HG03439 (cell line): Measurements from ENCODE around the gene RAB19.

Source experiments
- ATAC-seq: cut with Tn5 transposase; IDR thresholded peaks from one replicate; pipeline ENCODE4 v1.9.1; 2021; ENCODE audit warnings: mild to moderate bottlenecking, moderate library complexity; ENCODE audit not compliant: unreplicated experiment

RAB19 gene, protein sequence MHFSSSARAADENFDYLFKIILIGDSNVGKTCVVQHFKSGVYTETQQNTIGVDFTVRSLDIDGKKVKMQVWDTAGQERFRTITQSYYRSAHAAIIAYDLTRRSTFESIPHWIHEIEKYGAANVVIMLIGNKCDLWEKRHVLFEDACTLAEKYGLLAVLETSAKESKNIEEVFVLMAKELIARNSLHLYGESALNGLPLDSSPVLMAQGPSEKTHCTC

GRCh38 chr7:140403878-140404564 is at the start of gene RAB19:
Gene RAB19 (plus strand): TSS chr7:140404058. CDS start chr7:140407647, 3,589 bp downstream.
- no peak for ATAC-seq

DNA sequence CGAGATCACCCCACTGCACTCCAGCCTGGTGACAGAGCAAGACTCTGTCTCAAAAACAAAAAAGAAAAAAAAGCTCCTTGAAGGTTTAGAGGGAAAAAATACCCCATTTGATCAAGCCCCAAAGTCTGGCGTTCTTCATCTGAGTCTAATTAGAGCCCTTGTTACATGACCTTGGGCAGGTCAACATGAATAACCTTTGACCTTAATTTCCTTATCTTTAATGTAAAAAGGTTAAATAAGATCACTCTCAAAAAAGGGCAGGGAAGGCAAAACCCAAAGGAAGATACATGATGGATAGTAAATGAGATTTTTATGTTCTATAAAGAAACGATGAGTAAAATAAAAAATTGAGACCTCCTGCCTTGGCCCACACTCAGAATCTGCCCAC is 45.8 kb upstream of the RAB19 start:
- ATAC-seq: no peak

GRCh38 chr7:140358412-140359051 is 45.3 kb upstream of the RAB19 start:
- no peak for ATAC-seq

DNA sequence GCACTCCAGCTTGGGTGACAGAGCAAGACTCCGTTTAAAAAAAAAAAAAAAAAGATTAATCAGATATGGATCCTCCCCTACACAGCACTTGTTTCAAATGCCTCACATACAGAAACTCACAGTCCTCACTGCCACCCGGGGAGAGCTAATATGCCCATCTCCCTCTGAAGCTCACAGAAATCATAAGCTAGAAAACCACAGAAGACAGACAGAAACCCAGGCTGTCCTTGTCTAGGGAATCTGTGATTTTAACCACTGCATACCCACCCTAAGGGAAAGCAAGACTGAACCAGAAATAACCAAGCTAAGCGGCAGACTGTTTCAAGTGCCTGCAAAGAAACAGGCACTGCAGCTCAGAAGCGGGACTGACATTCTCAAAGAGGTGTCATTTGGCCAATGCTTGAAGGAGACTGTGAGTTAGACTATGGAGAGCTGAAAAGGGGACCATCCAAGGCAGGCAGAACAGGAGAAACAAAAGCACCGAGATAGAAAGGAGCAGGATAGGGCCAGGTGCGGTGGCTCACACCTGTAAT is 43.1 kb upstream of the RAB19 start:
- ATAC-seq: no peak

- no peak for ATAC-seq
Measured at GRCh38 chr7:140364819-140365218, 39.0 kb upstream of the RAB19 start.

DNA sequence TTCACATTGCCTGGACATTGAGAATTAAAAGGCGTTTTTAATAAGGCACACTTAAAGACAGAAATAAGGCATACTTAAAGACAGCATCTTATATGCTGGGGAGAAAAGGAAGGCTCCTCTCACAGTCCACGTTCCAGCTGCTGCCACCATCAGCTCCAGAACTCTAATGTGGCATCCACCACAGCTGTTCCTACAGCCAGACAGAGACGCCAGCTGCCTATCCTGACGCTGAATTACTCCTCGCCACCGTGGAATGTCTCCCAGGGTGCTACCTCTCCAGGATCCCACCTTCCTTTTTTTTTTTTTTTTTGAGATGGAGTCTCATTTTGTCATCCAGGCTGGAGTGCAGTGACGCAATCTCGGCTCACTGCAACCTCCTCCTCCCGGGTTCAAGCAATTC is 36.3 kb upstream of the RAB19 start:
- no peak for ATAC-seq

GRCh38 chr7:140369294-140369693 is 34.6 kb upstream of the RAB19 start:
- ATAC-seq: no peak

DNA sequence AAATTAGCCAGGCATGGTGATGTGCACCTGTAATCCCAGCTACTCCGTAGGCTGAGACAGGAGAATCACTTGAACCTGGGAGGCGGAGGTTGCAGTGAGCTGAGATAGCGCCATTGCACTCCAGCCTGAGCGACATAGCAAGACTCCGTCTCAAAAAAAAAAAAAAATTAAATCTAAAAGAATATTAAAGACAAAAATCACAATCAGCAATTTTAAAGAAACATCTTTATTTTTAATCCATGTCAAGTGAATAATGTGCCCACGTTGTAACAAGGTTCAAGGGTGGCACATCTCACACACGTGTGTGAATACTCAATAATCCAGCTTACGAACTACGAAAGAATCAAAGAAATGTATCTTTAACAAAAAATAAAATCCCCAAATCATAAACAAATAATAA is 28.5 kb upstream of the RAB19 start:
- no peak for ATAC-seq

GRCh38 chr7:140375892-140376730 is 27.7 kb upstream of the RAB19 start:
- ATAC-seq: no peak

- ATAC-seq: no peak
Measured at GRCh38 chr7:140383954-140384713, 19.7 kb upstream of the RAB19 start.

- no peak for ATAC-seq
Measured at GRCh38 chr7:140384894-140385545, 18.8 kb upstream of the RAB19 start.

DNA sequence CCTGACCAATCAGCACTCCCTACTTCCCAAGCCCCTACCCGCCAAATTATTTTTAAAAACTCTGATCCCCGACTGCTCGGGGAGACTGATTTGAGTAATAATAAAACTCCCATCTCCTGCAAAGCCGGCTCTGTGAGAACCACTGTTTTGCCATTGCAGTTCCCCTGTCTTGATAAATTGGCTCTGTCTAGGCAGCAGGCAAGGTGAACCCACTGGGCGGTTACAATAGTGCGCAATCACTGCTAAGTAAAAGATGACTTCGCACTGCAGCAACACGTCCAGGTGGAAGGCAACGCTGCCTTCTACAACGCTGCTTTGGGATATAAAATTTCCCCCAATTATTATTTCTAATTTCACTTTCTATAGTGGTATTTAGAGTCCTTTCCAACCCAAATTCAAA is 14.4 kb upstream of the RAB19 start:
- no peak for ATAC-seq

- ATAC-seq: no peak
Measured at GRCh38 chr7:140390034-140390433, 13.8 kb upstream of the RAB19 start.

GRCh38 chr7:140390466-140391190 is 13.2 kb upstream of the RAB19 start:
- ATAC-seq: no peak

GRCh38 chr7:140391634-140392033 is 12.2 kb upstream of the RAB19 start:
- ATAC-seq: no peak

- no peak for ATAC-seq
Measured at GRCh38 chr7:140393756-140394306, 10.0 kb upstream of the RAB19 start.

DNA sequence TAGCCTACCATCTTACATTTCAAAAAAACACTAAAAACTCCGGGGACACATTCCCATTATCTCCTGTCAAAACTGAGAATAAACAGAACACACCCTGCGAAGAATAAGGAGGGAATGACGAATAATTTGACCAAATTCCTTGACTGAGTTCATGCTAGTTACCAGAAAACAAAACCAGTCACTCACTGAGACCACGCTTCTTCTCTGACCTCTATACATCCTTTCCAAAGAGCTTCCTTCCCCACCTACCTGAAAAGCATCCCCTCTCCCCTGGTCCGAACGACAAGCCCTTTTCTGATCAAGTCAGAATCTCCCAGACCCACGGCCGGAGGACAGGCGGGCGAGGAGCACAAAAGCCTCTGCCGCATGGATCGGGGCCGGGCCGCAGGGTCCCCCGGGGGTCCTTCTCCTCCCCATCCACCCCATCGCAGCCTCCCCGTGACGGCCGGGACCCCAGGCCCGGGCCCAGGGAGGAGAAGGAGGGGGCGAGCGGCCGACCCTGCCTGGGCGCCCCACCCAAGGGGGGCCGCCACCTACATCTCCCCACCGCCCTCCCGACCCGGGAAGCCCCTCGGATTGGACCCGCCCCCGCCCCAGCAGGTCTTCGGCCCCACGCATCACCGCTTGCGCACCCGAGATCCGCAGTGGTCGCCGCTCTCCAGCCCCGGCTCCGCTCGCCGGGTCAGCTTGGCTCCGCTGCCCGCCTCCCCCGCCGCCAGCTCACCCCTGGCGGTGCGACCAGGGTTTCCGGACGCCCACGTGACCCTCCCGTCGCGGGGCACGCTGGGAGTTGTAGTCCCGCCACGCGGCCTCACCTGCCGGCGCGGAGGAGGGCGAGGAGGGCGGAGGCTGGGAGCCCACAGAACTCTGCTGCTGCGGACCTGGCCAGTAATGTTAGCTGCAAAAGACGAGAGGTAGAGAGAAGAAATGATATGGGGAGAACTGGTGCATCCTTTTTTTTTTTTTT is 5.8 kb upstream of the RAB19 start, which contains the start of gene SLC37A3:
Gene SLC37A3 (minus strand): TSS at position 747 of the 967 bp plus-strand sequence. CDS start 16,004 bp downstream, outside the sequence.
- peak; percentile 97 for ATAC-seq

DNA sequence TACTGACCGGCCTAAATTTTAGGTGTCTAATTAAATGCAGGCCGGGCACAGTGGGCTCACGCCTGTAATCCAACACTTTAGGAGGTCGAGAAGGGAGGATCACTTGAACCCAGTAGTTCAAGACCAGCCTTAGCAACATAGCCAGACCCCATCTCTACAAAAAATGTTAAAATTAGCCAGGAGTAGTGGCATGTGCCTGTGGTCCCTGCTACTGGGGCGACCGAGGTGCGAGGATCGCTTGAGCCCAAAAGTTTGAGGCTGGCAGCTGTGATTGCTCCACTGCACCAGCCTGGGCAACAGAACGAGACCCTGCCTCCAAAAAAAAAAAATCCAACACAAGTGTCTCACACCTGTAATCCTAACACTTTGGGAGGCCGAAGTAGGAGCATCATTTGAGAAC is 5.0 kb upstream of the RAB19 start:
- ATAC-seq: no peak
